Measurements from ENCODE around the gene MMP13. TPM values are rescaled to one million over a fixed set of nuclear protein-coding genes. Genes with fewer than 3 reads are reported as not detected.

Gene MMP13
- total and polyA plus RNA-seq, 2 of the 13 experiments (the other 11 are each of a cell fraction or from before 2014, with no cell fraction given), result not detected

DNA sequence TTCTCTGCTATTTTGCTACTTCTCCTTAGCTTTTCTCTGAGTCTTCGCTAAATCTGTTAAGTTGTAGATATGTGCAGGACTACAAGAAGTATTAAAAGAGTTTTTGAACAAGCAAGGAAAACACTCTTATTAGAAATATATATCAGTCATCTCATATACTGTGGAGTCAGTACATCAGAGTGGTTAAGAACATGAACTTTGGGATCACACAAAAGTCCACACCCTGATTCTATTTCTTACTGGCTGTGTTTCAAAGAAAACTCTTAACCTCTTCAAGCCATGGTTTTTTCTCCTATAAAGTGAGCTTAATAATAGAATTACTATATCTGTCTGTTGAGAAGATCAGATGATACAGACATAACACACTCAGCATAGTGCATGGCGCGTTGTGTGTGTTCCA lies 29.5 kb downstream of the MMP13 start (continued):
- TF ChIP-seq, protein P1, sequence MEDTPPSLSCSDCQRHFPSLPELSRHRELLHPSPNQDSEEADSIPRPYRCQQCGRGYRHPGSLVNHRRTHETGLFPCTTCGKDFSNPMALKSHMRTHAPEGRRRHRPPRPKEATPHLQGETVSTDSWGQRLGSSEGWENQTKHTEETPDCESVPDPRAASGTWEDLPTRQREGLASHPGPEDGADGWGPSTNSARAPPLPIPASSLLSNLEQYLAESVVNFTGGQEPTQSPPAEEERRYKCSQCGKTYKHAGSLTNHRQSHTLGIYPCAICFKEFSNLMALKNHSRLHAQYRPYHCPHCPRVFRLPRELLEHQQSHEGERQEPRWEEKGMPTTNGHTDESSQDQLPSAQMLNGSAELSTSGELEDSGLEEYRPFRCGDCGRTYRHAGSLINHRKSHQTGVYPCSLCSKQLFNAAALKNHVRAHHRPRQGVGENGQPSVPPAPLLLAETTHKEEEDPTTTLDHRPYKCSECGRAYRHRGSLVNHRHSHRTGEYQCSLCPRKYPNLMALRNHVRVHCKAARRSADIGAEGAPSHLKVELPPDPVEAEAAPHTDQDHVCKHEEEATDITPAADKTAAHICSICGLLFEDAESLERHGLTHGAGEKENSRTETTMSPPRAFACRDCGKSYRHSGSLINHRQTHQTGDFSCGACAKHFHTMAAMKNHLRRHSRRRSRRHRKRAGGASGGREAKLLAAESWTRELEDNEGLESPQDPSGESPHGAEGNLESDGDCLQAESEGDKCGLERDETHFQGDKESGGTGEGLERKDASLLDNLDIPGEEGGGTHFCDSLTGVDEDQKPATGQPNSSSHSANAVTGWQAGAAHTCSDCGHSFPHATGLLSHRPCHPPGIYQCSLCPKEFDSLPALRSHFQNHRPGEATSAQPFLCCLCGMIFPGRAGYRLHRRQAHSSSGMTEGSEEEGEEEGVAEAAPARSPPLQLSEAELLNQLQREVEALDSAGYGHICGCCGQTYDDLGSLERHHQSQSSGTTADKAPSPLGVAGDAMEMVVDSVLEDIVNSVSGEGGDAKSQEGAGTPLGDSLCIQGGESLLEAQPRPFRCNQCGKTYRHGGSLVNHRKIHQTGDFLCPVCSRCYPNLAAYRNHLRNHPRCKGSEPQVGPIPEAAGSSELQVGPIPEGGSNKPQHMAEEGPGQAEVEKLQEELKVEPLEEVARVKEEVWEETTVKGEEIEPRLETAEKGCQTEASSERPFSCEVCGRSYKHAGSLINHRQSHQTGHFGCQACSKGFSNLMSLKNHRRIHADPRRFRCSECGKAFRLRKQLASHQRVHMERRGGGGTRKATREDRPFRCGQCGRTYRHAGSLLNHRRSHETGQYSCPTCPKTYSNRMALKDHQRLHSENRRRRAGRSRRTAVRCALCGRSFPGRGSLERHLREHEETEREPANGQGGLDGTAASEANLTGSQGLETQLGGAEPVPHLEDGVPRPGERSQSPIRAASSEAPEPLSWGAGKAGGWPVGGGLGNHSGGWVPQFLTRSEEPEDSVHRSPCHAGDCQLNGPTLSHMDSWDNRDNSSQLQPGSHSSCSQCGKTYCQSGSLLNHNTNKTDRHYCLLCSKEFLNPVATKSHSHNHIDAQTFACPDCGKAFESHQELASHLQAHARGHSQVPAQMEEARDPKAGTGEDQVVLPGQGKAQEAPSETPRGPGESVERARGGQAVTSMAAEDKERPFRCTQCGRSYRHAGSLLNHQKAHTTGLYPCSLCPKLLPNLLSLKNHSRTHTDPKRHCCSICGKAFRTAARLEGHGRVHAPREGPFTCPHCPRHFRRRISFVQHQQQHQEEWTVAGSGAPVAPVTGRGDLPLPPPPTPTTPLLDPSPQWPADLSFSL (CRISPR knock-in tag; IDR thresholded peaks at IDR 0.05), result no peak
- TF ChIP-seq SKI (IDR thresholded peaks at IDR 0.05; ENCODE audit: partially characterized antibody), result no peak

DNA sequence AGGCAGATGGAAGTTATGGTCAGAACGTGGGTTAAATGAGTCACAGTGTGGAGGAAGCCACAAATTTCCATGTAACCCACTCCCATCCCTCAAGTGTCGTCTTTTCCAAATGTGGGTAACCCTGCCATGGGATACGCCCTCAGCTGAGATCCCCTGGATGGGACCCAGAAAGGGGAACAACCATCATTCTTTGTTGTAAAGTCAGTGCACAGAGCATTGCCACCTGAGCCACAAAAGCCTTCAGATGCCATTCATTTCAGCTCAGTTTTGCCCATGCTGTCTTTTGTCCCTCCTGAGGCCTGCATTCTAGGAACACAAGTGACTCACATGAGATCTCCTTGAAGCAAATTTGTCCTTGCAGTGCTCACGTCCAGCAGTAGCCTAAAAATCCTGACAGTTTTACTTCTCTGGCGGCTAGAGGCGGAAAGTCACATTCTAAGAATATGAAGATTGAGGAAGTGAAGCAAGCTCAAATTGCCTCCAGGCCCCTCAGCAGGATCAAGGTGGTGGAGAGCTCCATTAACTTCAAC lies 30.6 kb downstream of the MMP13 start:
- H3K4me3 ChIP-seq (replicated peaks in 1 of 3; ENCODE audit: insufficient read depth in 1 of 3, low read depth in 2 of 3, low read length in 3 of 3), result no peak overlapping the region
- no TSS peak for BruUV-seq (replicated peaks)
- no peak overlapping the region for H2AFZ ChIP-seq (ENCODE audit: low read length)
- DNase-seq (ENCODE audit: low spot score) (no peak), FAIRE-seq (no peak), ATAC-seq (no peak)
- H3K36me3 ChIP-seq (replicated peaks in 1 of 2; ENCODE audit: control insufficient read depth in 1 of 2, insufficient read depth in 2 of 2, low read length in 2 of 2), result no peaks in the 10 kb centered on the region
- intact Hi-C loops (cut with micrococcal nuclease; ENCODE audit: unreplicated experiment) (no loop called here), in situ Hi-C loops (cut with HindIII; ENCODE audit: extremely low pct_ligation_motif_present, low pct_unique_long_range_greater_than_20kb) (loop anchor here (25.0 kb wide), 1 partner anchor 188 kb away; no protein-coding TSS in a partner anchor)
- no peak overlapping the region for H3K9ac ChIP-seq (ENCODE audit: insufficient read depth, low read depth, low read length)
- no peaks in the 10 kb centered on the region for H3K9me3 ChIP-seq (ENCODE audit: low read length)
- no peaks in the 10 kb centered on the region for H3K4me1 ChIP-seq (ENCODE audit: insufficient read depth, low read length)
- ChIA-PET POLR2A (no interaction called here), CTCF (ENCODE audit: low intra/inter-chr PET ratio, low total read pairs) (no interaction called here)
- 57% methylated on average over 6 of the region's 6 CpGs for WGBS (ENCODE audit: low lambda C conversion rate)
- no peaks in the 10 kb centered on the region for H3K79me2 ChIP-seq (ENCODE audit: insufficient read depth, low read length)
- no peak overlapping the region for H3K4me2 ChIP-seq (ENCODE audit: low read depth, low read length)
- H3K27me3 ChIP-seq (ENCODE audit: control insufficient read depth in 1 of 2, insufficient read depth in 2 of 2, low read length in 2 of 2), result no peaks in the 10 kb centered on the region
- no peaks in the 10 kb centered on the region for H4K20me1 ChIP-seq (ENCODE audit: insufficient read depth, low read length)
- H3K27ac ChIP-seq (ENCODE audit: extremely low read length, insufficient read depth, low read length), result no peak overlapping the region
- TF ChIP-seq ZNF256 (CRISPR knock-in tag; conservative IDR thresholded peaks at IDR 0.05) (no peak), EEA1 (CRISPR knock-in tag; IDR thresholded peaks at IDR 0.05; ENCODE audit: borderline replicate concordance) (no peak), U2AF1 (optimal IDR thresholded peaks at IDR 0.05; ENCODE audit: low read depth, low read length) (no peak), ZNF333 (CRISPR knock-in tag; IDR thresholded peaks at IDR 0.05; ENCODE audit: borderline replicate concordance) (no peak), EZH2 (conservative IDR thresholded peaks at IDR 0.05; ENCODE audit: low read depth, low read length) (no peak), HOXA9 (CRISPR knock-in tag; IDR thresholded peaks at IDR 0.05; ENCODE audit: borderline replicate concordance) (no peak)
- TF ChIP-seq, protein P2, sequence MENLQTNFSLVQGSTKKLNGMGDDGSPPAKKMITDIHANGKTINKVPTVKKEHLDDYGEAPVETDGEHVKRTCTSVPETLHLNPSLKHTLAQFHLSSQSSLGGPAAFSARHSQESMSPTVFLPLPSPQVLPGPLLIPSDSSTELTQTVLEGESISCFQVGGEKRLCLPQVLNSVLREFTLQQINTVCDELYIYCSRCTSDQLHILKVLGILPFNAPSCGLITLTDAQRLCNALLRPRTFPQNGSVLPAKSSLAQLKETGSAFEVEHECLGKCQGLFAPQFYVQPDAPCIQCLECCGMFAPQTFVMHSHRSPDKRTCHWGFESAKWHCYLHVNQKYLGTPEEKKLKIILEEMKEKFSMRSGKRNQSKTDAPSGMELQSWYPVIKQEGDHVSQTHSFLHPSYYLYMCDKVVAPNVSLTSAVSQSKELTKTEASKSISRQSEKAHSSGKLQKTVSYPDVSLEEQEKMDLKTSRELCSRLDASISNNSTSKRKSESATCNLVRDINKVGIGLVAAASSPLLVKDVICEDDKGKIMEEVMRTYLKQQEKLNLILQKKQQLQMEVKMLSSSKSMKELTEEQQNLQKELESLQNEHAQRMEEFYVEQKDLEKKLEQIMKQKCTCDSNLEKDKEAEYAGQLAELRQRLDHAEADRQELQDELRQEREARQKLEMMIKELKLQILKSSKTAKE (CRISPR knock-in tag; IDR thresholded peaks at IDR 0.05; ENCODE audit: borderline replicate concordance), result no peak
- TF ChIP-seq, protein P3, sequence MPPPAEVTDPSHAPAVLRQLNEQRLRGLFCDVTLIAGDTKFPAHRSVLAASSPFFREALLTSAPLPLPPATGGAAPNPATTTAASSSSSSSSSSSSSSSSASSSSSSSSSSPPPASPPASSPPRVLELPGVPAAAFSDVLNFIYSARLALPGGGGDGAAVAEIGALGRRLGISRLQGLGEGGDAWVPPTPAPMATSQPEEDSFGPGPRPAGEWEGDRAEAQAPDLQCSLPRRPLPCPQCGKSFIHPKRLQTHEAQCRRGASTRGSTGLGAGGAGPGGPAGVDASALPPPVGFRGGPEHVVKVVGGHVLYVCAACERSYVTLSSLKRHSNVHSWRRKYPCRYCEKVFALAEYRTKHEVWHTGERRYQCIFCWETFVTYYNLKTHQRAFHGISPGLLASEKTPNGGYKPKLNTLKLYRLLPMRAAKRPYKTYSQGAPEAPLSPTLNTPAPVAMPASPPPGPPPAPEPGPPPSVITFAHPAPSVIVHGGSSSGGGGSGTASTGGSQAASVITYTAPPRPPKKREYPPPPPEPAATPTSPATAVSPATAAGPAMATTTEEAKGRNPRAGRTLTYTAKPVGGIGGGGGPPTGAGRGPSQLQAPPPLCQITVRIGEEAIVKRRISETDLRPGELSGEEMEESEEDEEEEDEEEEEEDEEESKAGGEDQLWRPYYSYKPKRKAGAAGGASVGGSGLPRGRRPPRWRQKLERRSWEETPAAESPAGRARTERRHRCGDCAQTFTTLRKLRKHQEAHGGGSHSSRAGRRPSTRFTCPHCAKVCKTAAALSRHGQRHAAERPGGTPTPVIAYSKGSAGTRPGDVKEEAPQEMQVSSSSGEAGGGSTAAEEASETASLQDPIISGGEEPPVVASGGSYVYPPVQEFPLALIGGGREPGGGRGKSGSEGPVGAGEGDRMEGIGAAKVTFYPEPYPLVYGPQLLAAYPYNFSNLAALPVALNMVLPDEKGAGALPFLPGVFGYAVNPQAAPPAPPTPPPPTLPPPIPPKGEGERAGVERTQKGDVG (CRISPR knock-in tag; IDR thresholded peaks at IDR 0.05; ENCODE audit: borderline replicate concordance), result no peak
